Measurements from ENCODE around the gene COL6A5.
"Not testable (repeated sequence)": the region's sequence is repeated elsewhere in the genome, so short reads cannot be mapped to it uniquely, and the experiment has no call there.

COL6A5 gene, protein sequence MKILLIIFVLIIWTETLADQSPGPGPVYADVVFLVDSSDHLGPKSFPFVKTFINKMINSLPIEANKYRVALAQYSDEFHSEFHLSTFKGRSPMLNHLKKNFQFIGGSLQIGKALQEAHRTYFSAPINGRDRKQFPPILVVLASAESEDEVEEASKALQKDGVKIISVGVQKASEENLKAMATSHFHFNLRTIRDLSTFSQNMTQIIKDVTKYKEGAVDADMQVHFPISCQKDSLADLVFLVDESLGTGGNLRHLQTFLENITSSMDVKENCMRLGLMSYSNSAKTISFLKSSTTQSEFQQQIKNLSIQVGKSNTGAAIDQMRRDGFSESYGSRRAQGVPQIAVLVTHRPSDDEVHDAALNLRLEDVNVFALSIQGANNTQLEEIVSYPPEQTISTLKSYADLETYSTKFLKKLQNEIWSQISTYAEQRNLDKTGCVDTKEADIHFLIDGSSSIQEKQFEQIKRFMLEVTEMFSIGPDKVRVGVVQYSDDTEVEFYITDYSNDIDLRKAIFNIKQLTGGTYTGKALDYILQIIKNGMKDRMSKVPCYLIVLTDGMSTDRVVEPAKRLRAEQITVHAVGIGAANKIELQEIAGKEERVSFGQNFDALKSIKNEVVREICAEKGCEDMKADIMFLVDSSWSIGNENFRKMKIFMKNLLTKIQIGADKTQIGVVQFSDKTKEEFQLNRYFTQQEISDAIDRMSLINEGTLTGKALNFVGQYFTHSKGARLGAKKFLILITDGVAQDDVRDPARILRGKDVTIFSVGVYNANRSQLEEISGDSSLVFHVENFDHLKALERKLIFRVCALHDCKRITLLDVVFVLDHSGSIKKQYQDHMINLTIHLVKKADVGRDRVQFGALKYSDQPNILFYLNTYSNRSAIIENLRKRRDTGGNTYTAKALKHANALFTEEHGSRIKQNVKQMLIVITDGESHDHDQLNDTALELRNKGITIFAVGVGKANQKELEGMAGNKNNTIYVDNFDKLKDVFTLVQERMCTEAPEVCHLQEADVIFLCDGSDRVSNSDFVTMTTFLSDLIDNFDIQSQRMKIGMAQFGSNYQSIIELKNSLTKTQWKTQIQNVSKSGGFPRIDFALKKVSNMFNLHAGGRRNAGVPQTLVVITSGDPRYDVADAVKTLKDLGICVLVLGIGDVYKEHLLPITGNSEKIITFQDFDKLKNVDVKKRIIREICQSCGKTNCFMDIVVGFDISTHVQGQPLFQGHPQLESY (N-terminal part only)

DNA sequence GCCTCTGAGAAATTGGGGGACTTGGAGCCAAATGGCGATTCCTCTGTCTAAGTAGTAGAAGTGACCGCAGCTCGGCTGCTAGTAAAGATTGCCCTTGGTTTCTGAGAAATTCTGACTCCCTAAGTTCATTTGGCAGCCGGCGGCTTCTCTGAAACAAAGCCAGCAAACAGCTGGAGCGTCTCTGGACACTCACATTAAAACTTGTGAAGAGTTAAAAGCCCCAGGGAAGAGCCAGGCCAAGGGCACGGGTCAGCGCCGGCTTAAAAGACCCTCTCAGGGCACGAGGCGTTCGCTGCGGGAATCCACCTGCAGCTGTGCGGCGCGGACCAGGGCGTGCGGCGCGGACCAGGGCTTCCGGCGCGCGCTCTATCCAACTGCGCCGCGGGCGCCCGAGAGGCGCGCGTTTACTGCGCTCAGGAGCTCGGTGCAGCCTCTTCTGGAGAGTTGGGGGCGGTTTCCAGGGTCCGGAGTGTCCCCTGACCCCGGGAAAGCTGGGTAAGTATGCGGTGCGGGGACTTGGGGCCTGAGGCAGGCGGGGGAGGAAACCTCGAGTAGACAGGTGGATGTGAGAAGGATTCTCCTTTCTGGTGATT lies at the start of gene COL6A5:
TSS of gene COL6A5 (plus strand) at position 186 of the 593 bp plus-strand sequence. CDS start 27,967 bp downstream, outside the sequence.
- no peak for DNase-seq (ENCODE audit: low spot score)

DNA sequence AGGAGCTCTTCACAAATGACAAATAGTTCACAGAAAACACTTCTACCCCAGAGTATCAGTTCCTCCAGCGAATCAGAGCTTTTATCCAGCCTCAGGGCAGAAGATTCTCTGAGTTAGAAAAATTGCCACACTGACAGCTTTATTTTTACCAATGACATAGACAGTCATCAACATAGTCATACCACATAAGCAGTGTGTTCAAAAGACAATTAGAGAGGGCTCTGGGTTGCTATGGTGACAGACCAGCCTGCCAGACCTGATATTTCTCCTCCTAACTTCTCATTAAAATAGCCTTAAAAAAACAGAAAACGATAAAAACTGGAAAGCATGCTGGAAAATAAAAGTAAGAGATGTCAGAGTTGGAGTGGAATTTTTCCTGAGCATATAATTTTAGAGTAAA lies 45.9 kb upstream of the COL6A5 start:
- no peak for DNase-seq (ENCODE audit: low spot score)

DNA sequence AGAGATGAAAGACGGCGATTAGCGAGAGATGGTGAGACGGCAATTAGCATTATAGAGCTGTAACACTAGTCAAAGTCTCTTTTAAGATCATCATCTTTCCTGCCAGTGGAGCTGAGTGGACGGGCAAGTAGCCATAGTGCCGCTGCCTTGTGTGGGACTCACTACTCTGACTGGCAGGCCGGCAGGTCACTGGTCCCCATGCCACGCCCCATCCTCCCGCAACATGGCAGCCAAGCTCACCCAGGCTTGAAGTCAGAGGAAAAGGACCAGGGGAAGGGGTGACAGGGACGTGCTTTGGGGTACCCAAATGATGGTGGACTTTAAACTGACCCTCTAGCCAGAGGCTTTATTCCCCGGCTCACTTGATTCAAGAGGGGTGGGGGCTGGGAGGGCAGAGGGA lies 44.6 kb upstream of the COL6A5 start:
- no peak for DNase-seq (ENCODE audit: low spot score)

DNA sequence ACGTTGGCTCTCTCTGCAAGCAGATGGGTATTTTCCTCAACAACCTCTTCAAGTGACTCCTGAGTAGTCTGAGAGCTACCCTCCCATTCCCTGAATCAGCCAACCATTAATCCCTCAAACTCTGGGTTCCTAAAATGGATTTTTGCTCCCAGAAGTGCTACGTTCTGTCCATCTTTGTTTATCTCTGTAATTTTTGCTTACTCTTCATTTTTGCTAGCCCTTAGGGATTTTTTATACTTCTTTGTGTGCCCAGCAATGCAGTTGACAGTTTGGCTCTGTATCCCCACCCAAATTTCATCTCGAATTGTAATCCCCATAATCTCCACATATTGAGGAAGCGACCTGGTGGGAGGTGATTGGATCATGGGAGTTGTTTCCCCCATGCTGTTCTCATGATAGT lies 35.4 kb upstream of the COL6A5 start:
- DNase-seq (ENCODE audit: low spot score): no peak

DNA sequence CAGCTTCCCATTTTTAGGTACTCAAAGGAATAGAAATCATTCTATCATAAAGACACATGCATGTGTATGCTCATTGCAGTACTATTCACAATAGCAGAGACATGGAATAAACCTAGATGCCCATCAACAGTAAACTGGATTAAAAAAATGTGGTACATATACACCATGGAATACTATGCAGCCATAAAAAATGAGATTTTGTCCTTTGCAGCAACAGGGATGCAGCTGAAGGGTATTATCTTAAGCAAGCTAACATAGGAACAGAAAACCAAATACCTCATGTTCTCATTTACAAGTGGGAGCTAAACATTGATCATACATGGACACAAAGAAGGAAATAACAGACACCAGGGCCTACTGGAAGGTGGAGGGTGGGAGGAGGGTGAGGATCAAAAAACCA lies 33.1 kb upstream of the COL6A5 start:
- DNase-seq (ENCODE audit: low spot score): no peak

DNA sequence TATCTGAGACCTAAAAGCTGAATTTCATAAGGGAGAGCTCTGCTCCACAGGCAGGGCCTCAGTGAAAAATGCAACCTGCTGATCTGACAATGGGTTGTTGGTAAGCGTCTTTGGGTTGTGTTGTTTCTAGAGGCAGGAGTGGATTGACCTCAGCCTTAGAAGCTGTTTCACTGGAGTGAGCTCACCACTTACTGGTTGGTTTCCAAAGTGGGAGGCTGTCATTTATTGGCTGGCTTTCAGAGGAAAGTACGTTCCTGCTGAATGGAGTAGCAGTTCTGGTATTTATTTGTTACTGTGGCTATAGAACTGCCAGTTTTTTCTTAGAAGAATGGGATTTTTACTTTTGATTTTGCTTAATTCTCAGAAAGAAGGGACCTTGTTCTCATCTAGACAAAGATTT lies 29.3 kb upstream of the COL6A5 start:
- DNase-seq (ENCODE audit: low spot score): no peak

DNA sequence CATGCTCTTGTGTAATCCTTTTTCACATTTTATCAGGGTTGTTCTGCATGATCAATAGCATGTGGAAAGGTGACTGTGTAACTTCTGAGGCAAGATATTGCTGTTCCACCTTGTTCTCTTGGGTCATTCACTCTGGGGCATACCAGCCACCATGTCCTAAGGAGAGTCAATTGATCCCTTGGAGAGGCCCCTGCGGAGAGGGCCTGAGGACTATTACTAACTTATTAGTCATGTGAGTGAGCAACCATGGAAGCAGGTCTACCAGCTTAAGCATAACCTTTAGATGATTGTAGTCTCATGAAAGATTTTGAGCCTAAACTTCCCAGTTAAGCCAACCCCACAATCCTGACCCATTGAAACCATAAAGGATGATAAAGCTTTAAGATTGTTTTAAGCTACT lies 22.0 kb upstream of the COL6A5 start:
- DNase-seq (ENCODE audit: low spot score): no peak

DNA sequence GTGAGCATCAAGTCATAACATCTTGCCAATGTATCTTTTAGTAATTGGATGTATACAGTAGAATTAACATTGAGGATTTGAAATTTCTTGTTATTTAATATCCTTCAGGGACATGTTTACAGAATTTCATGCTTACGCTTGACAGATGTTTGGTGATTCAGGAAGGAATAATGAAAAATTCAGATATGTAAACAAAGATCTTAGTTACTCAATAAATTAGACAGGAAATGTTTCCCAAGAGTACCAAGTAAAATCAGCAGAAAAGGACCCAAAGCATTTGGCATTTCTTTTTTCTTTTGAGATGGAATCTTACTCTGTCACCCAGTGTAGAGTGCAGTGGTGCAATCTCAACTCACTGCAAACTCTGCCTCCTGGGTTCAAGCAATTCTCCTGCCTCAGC lies 4.7 kb upstream of the COL6A5 start:
- DNase-seq (ENCODE audit: low spot score): no peak

DNA sequence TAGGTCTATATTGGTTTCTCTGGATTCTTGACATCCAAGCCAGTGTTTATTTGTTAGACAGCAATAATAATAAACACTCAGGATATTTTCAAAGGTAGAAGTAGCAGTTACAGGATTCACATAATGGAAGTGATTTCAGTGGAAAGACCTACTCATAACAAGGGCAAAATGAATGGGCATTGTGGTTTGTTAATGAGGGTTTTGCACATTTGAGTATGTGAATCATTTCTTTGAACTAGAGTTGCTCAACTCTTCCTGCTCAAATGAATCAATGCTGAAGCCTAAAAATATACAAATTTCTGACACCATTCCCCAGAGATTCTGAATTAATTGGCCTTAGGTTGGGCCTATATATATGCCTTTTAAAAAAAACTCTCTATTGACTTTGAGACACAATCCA lies 4.1 kb upstream of the COL6A5 start:
- DNase-seq (ENCODE audit: low spot score): no peak

DNA sequence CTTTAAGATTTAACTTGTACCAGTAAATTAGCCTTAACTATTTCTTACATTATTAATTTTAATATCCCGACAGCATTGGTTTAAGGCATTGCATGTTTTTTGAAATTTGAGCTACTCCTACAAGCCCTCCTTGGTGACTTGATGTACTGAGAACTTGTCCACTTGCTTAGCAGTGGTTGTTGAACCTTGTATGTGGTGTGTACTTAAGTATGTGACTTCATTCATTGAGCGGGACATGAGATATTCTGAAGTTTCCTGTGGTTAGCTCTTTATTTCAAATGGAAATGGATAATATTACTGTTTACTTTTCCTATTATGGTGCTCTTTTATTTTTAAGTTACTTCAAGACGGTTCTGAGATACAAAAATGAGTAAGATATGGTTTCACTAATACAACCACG lies 3.6 kb upstream of the COL6A5 start:
- DNase-seq (ENCODE audit: low spot score): no peak

DNA sequence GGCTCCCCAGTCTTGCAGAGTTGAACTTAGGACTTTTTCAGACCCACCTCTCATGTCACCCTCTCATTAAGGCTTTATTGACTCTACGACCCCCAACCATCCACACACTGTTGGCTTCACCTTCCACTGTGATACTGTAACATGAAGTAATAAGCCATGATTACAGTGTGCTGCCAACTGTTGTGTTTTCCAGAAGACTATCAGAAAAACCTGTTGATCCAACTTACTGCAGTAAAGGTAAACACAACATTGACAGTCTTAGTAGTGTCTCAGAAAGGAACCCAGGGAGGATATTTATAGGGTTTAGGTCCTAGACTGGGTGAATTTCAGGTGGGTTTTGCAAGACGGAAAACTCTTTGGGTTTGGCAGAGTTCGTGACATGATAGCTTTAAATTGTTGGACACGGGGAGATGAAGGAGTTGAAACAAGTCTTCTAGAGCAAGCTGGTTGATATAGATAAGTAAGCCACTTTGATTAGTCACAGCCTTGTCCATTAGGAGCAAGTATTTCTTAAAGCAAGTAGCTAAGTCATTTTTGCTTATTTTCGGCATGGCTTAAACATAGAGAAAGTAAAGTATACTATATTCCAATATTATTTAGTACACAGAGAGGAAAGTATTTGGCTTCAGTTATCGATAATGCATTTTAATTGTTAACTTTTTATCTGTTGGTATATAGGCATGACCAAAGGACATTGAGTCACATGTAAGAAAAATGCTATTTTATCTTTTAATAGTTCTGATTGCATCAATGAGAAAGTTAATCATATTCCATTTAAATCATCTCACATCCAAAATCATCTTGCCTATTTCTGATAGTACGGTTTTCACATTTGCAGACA lies 2.4 kb upstream of the COL6A5 start:
- DNase-seq (ENCODE audit: low spot score): no peak

DNA sequence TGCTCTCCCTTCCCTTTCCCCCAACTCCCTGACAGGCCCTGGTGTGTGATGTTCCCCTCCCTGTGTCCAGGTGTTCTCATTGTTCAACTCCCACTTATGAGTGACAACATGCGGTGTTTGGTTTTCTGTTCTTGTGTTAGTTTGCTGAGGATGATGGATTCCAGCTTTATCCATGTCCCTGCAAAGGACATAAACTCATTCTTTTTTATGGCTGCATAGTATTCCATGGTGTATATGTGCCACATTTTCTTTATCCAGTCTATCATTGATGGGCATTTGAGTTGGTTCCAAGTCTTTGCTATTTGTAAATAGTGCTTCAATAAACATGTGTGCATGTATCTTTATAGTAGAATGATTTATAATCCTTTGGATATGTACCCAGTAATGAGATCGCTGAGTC lies 2.8 kb downstream of the COL6A5 start:
- not testable (repeated sequence) for DNase-seq (ENCODE audit: low spot score)

DNA sequence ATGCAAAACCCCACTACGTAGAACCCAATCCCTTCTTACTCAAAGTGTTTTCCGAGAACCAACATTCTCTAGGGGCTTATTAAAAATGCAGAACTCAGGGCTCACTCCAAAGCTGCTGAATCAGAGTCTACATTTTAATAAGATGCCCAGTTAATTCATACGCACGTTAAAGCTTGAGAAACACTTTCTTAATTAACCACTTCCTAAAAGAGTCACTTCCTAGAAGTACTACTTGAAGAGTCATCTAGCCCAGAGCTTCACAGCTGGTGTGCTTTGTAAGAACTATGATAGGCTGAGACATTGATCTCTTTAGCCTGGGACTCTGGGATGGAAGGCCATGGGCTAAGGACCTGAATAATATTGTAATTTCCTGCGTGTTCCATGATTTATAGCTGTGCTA lies 9.0 kb downstream of the COL6A5 start:
- DNase-seq (ENCODE audit: low spot score): no peak

DNA sequence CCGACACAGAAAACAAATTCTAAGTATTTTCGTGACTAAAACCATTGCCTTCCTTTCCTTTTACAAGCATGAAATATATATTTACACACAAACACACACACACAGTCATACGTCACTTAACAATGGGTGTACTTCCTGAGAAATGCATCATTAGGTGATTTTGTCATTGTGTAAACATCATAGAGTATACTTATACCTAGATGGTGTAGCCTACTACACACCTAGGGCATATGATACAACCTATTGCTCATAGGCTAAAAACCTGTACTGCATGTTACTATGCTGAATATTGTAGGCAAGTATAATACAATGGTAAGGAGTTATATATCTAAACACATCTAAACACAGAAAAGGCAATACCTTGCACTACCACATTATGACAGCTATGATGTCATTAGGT lies 28.6 kb downstream of the COL6A5 start:
- no peak for DNase-seq (ENCODE audit: low spot score)

DNA sequence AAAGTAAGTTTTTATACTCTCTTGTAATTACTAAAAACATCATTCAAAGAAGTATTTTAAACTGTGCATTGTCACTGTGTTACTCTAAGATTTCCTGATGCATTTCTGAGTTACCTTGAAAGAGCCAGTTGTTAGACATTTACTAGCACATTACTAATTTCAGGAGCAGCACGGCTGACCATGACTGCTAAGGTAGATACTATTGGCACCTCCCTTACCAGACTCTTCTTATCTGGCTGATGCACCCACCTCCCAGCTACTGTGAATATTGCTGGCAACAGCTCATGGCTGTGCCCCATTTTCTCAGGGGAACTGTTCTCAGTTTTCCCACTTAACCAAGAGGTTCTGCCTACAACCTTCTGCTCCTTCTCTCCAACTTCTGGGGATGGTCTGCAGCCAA lies 29.4 kb downstream of the COL6A5 start:
- DNase-seq (ENCODE audit: low spot score): no peak

DNA sequence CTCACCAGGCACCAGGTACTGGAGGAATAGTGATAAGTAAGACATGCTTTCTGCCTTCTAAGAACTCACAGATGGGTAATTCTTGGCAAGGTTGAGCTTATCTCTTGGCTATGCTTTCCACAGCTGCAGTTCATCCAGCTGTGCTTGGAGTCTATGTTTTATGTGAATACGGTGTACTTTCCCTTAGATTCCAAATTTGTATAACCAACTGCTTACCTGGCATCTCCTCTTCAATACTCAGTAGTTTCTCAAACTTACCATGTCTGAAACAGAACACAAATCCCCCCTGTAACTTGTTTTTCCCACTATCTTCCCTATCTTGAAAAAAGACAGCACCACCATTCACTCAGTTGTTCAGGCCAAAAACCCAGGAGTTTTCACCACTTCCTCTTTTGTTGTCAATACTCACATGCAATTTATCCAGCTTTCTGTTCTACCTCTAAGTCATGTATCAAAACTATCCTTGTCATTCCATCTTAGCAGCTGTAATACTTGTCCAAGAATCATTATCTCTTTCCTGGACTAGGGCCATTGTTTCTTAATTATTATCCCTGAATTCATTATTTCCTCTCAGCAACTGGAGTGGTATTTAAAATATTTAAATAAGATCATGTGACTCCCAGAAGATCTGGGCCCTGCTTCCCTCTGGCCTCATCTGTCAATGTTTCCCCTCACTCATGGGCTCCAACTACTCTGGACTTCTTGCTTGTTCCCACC lies 32.6 kb downstream of the COL6A5 start:
- DNase-seq (ENCODE audit: low spot score): no peak

DNA sequence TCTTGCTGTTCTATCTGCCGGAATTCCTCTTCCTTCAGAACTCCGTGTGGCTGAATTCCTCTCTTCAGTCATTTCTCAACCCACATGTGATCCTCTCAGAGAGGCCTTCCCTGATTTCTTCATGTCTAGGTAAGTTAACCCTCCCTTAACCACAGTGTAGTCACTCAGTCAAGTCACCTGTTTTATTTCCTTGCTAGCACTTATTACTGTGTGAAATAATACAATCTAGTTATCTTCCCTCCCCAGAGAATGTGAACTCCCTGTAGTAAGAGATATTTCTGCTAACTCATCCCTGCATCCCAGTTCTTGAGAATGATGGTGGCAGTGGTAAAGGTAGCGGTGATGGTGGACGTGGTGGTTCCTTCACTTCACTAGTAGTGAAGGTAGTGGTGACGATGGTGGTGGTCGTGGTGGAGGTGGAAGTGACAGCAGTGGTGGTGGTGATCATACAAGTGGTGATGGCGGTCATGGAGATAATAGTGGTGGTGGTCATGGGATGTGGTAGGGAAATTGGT lies 33.3 kb downstream of the COL6A5 start:
- no peak for DNase-seq (ENCODE audit: low spot score)

DNA sequence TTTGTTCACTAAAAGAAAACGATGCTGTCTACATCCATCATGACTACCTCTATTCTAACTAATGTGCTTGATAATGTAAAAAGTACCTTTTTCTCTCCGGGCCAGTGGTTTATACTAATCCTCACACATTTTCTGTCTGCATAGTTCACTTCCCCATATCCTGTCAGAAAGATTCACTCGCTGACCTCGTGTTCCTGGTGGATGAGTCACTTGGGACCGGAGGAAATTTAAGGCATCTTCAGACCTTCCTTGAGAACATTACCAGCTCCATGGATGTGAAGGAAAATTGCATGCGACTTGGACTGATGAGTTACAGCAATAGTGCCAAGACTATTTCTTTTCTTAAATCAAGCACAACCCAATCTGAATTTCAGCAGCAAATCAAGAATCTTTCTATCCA lies 33.8 kb downstream of the COL6A5 start:
- no peak for DNase-seq (ENCODE audit: low spot score)

DNA sequence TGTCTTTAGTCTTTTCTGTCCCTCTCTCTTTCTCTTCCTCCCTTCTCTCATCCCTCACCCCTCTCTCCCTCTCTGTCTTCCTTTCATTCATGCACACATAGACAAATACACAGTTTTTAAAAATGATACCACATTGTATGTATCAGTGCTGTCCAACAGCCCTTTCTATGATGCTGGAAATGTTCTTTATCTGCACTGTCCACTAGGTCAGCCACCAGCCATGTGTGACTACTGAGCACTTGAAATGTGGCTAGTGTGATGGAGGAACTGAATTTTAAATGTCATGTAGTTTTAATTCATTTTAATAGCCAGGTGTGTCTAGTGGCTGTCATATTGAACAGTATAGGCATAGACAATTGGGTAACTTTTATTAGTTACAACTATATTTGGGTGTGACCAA lies 34.9 kb downstream of the COL6A5 start:
- no peak for DNase-seq (ENCODE audit: low spot score)

DNA sequence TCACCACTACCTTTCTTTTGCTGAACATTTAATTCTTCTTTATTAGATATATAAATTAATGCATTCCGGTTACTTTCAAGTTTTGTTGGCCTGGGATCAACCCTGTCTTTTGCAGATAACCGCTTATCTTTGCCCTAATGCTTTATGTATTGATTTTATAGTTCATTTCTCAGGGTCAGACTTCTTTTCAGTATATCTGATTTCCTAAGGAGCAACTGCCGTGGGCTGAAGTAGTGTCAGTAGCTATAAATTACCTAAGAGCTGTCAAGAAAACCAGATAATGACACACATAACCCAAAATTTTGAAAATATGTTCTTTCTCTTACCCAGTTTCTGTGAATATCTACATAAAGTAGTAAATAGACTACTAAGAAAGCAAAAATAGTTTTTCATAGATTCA lies 38.0 kb downstream of the COL6A5 start:
- DNase-seq (ENCODE audit: low spot score): no peak

All from COLO829 (cell line).